C4-2B (cell line): ENCODE results near the gene SYT12.

ENCODE experiments used
- H3K27ac ChIP-seq: fragments of 450-650 bp; 2 replicates; pipeline ENCODE4 v1.5.1; 2017
- CTCF ChIP-seq: fragments of 450-650 bp; conservative IDR thresholded peaks from 2 replicates; pipeline ENCODE4 v1.5.1; 2017; ENCODE audit warnings: mild to moderate bottlenecking
- ZFX ChIP-seq: fragments of 450-650 bp; IDR thresholded peaks from 2 replicates; pipeline ENCODE4 v1.6.1; 2017

The SYT12 gene

DNA sequence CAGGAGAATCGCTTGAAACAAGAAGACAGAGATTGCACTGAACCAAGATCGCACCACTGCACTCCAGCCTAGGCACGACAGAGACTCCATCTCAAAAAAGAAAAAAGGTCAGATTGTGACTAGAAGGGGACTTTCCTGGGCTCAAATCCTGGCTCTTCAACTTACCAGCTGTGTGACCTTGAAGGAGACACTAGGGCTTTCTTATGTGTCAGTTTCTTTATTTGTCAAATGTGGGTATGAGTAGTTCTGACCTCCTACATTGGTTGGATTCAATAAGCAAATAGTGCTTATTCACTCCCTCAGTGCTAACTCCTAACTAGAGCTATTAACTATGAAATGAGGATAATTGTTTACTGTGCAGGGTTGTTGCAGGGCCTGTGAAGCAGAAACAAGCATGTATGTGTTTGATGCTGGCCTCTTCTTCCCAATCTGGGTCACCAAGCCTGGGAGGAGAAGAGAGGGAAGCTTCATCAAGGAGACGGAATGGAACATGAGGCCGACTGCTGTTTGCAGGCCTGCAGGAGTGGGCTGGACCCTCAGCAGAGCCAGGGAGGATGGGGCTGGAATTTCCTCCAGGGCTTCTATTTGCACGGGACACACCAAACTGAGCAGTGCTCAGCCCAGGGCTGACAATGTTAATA is 56.3 kb downstream of the SYT12 start:
- H3K27ac ChIP-seq, result no peak overlapping the region
- no peak for TF ChIP-seq ZFX
- no peak for TF ChIP-seq CTCF

GRCh38 chr11:67082071-67082791 is 59.3 kb downstream of the SYT12 start:
- no peak overlapping the region for H3K27ac ChIP-seq
- TF ChIP-seq ZFX, result no peak
- no peak for TF ChIP-seq CTCF

DNA sequence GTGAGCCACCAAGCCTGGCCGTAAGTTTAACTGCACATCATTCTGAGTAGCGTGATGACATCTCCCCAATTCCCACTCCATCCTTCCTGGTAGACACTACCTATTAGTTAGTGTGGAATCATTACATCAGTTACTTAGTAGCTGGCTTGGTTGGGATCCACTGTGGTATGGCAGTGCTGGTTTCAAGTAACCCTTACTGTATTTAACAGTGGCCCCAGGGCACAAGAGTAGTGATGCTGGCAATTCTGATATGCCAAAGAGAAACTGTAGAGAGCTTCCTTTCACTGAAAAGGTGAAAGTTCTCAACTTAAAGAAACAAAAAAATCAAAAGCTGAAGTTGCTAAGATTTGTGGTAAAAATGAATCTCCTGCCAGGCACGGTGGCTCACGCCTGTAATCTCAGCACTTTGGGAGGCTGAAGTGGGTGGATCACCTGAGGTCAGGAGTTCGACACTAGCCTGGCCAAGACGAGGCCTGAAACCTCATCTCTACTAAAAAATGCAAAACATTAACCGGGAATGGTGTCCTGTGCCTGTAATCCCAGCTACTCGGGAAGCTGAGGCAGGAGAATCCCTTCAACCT is 60.9 kb downstream of the SYT12 start:
- no peak overlapping the region for H3K27ac ChIP-seq
- TF ChIP-seq ZFX (no peak), CTCF (no peak)

DNA sequence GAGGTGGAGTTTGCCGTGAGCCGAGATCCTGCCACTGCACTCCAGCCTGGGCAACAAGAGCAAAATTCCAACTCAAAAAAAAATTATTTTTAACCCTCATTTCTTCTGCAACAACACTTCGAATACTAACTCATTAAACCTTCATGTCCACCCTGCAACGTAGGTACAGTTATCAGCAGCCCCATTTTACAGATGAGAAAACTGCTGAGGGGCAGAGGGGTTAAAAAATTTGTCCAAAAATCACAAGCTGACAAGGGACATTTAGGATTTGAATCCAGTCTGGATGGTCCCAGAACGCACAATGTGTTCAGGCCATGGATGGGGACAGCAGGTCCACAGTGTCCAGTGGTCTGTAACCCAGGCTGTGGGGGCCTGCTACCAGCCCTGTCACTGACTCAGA is 62.7 kb downstream of the SYT12 start:
- H3K27ac ChIP-seq, result no peak overlapping the region
- TF ChIP-seq ZFX, result no peak
- no peak for TF ChIP-seq CTCF

GRCh38 chr11:67090717-67091116 is 67.8 kb downstream of the SYT12 start:
- H3K27ac ChIP-seq, result no peak overlapping the region
- TF ChIP-seq CTCF, result no peak
- TF ChIP-seq ZFX, result no peak

GRCh38 chr11:67095214-67095507 is 72.2 kb downstream of the SYT12 start:
- H3K27ac ChIP-seq, result no peak overlapping the region
- TF ChIP-seq ZFX (no peak), CTCF (no peak)

DNA sequence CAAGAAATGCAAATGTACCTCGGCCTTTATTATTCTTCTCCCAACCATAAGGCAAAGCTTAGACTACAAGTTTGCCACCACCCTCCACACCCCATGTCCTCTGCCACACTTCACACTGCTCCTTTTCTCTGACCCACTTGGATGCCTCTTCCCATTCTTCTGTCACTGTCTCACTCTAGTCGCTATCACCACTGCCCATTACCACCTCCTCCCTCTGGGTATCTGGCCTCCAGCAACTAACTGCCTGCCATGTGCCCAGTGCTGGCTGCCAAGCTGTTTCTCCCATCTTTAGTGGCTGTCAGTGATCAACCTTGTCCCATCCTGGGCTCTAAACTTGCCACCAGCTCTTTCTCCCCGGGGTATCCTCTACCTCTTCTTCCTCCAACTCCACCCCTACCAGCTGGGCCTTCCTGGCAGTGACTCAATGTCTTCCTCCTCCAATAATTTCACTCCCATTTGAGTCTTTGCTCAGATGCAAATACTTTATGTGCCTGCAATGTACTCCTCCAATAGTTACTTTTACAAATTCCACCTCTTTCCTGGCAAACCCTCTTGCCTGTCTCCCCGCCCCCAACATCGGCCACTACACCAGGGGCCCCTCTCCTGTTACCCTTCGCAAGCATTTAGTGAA is 76.0 kb downstream of the SYT12 start:
- H3K27ac ChIP-seq, result no peak overlapping the region

More for the DNA sequence above, 76.0 kb downstream of the SYT12 start:
- TF ChIP-seq ZFX (no peak), CTCF (no peak)
